Cardiac ventricle fibroblast (primary cell): ENCODE results near the gene DKK1. TPM values are rescaled to one million over a fixed set of nuclear protein-coding genes. Genes with fewer than 3 reads are reported as not detected.

ENCODE experiments used
- total RNA-seq: library from RNA; depleted of rRNA; stranded (reverse); fragments of >200 nt; gene quantifications from 2 replicates; pipeline ENCODE4 v1.2.3, GENCODE V29; 2015

DKK1 gene
- 99.4 and 112 TPM in 2 replicates for total RNA-seq

GRCh38 chr10:52313933-52314821 lies at the start of gene DKK1:
Gene DKK1, plus strand, starts transcription at chr10:52314281. Its CDS starts 154 bp downstream, at chr10:52314435.

